ENCODE results near the gene APBA3.

DNA sequence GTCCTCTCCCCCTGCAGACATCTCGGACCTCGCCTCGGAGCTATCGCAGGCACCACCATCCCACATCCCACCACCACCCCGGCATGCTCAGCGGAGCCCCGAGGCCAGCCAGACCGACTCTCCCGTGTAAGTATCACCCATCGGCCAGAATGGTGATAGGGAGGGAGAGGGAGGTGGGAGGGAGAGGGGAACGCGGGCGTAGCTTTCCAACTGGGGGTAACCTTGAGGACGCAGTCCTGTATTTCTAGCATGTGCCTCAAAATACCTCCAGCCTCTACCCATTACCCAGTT lies 27.2 kb downstream of the APBA3 start:
- TF ChIP-seq, protein P1, sequence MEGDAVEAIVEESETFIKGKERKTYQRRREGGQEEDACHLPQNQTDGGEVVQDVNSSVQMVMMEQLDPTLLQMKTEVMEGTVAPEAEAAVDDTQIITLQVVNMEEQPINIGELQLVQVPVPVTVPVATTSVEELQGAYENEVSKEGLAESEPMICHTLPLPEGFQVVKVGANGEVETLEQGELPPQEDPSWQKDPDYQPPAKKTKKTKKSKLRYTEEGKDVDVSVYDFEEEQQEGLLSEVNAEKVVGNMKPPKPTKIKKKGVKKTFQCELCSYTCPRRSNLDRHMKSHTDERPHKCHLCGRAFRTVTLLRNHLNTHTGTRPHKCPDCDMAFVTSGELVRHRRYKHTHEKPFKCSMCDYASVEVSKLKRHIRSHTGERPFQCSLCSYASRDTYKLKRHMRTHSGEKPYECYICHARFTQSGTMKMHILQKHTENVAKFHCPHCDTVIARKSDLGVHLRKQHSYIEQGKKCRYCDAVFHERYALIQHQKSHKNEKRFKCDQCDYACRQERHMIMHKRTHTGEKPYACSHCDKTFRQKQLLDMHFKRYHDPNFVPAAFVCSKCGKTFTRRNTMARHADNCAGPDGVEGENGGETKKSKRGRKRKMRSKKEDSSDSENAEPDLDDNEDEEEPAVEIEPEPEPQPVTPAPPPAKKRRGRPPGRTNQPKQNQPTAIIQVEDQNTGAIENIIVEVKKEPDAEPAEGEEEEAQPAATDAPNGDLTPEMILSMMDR (conservative IDR thresholded peaks at IDR 0.05; ENCODE audit: low read depth, low read length), result no peak
- TF ChIP-seq MAFK (IDR thresholded peaks at IDR 0.05; ENCODE audit: low read depth, low read length), result no peak
